ENCODE results near the gene STAU1. TPM values are rescaled to one million over a fixed set of nuclear protein-coding genes. Genes with fewer than 3 reads are reported as not detected.
A peak's percentile ranks its signal among the peaks of the same experiment; 100 is the strongest.

STAU1 gene
- total RNA-seq, 2 donors from 2014 or later: 73.2 to 94.7 TPM

DNA sequence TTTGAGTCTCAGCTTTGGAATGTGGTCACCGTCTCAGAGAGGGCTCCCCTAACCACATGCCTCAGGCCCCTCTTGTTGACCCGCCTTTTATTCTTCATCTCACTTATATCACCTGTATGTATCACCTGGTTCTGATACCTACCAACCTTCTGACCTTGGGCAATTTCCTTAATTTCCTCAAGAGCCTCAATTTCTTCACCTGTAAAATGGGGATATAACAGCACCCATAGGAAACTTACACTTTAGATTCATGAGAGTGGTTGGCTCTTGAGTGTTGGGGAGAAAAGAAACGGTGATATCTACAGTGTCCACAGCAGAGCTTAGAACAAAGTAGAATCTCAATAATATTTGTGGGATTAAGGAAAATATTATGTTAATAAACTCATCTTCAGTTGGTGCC, 27.1 kb upstream of the STAU1 start:
- H3K9me3 ChIP-seq: no peaks in the 10 kb centered on the region
- peaks cover 3% of the 10 kb centered on the region for H3K4me1 ChIP-seq (replicated peaks)
- TF ChIP-seq, protein P1, sequence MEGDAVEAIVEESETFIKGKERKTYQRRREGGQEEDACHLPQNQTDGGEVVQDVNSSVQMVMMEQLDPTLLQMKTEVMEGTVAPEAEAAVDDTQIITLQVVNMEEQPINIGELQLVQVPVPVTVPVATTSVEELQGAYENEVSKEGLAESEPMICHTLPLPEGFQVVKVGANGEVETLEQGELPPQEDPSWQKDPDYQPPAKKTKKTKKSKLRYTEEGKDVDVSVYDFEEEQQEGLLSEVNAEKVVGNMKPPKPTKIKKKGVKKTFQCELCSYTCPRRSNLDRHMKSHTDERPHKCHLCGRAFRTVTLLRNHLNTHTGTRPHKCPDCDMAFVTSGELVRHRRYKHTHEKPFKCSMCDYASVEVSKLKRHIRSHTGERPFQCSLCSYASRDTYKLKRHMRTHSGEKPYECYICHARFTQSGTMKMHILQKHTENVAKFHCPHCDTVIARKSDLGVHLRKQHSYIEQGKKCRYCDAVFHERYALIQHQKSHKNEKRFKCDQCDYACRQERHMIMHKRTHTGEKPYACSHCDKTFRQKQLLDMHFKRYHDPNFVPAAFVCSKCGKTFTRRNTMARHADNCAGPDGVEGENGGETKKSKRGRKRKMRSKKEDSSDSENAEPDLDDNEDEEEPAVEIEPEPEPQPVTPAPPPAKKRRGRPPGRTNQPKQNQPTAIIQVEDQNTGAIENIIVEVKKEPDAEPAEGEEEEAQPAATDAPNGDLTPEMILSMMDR (IDR thresholded peaks at IDR 0.05): no peak
- no peak for TF ChIP-seq POLR2AphosphoS5 (IDR thresholded peaks at IDR 0.05)
- DNase-seq (ENCODE audit: low spot score): no peak
- WGBS: 87% methylated on average over 3 of the region's 3 CpGs
- no peak overlapping the region for H3K4me3 ChIP-seq
- no peaks in the 10 kb centered on the region for H3K36me3 ChIP-seq
- H3K27me3 ChIP-seq (replicated peaks; ENCODE audit: insufficient read depth): no peaks in the 10 kb centered on the region
- intact Hi-C loops (cut with DNase I): no loop called here
- H3K27ac ChIP-seq: no peak overlapping the region

DNA sequence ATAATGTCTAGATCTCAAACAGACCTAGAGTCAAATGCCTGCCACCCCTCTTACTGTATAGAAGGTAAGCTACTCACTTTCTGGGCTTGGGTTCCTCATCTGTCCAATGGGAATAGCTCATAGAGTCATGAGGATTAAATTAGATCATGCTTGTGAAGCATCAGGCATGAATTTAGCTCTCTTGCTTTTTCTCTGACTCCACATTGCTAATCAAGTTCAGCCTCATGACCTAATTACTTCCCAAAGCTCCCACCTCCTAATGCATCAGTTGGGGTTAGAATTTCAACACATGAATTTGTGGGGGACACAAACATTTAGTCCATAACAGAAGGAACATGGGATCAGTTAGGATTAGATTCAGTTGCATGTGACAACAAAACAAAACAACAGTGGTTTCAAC, 26.4 kb upstream of the STAU1 start:
- H3K9me3 ChIP-seq: no peaks in the 10 kb centered on the region
- H3K27me3 ChIP-seq (replicated peaks; ENCODE audit: insufficient read depth): no peaks in the 10 kb centered on the region
- H3K4me3 ChIP-seq: no peak overlapping the region
- peaks cover 3% of the 10 kb centered on the region for H3K4me1 ChIP-seq (replicated peaks)
- H3K27ac ChIP-seq: no peak overlapping the region
- TF ChIP-seq POLR2AphosphoS5 (IDR thresholded peaks at IDR 0.05) (no peak), POLR2A (IDR thresholded peaks at IDR 0.05) (no peak)
- TF ChIP-seq, protein P1 (IDR thresholded peaks at IDR 0.05): no peak
- intact Hi-C loops (cut with DNase I): no loop called here
- DNase-seq (ENCODE audit: low spot score): no peak
- no peaks in the 10 kb centered on the region for H3K36me3 ChIP-seq

DNA sequence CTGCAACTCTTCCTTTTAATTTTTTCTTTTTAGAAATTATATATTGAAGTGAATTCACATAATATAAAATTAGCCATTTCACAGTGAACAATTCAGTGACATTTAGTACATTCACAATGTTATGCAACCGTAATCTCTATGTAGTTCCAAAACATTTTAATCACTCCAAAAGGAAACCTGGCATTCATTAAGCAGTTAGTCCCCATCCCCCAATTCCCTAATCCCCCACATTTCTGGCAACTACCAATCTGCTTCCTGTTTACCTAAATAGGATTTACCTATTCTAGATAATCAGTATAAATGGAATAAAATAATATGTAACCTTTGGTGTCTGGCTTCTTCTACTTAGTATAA, 22.6 kb upstream of the STAU1 start:
- 64% methylated on average over 1 of the region's 1 CpG for WGBS
- Histone ChIP-seq H3K27ac (peak overlapping the region in 1 of 2 donors; percentile 12), H3K4me1 (replicated peaks) (no peaks in the 10 kb centered on the region), H3K27me3 (replicated peaks; ENCODE audit: insufficient read depth) (no peaks in the 10 kb centered on the region), H3K4me3 (no peak overlapping the region), H3K36me3 (no peaks in the 10 kb centered on the region), H3K9me3 (no peaks in the 10 kb centered on the region)
- TF ChIP-seq POLR2A (IDR thresholded peaks at IDR 0.05): no peak
- TF ChIP-seq, protein P1 (IDR thresholded peaks at IDR 0.05): no peak
- no peak for TF ChIP-seq POLR2AphosphoS5 (IDR thresholded peaks at IDR 0.05)
- no peak for DNase-seq (ENCODE audit: low spot score)
- intact Hi-C loops (cut with DNase I): no loop called here

DNA sequence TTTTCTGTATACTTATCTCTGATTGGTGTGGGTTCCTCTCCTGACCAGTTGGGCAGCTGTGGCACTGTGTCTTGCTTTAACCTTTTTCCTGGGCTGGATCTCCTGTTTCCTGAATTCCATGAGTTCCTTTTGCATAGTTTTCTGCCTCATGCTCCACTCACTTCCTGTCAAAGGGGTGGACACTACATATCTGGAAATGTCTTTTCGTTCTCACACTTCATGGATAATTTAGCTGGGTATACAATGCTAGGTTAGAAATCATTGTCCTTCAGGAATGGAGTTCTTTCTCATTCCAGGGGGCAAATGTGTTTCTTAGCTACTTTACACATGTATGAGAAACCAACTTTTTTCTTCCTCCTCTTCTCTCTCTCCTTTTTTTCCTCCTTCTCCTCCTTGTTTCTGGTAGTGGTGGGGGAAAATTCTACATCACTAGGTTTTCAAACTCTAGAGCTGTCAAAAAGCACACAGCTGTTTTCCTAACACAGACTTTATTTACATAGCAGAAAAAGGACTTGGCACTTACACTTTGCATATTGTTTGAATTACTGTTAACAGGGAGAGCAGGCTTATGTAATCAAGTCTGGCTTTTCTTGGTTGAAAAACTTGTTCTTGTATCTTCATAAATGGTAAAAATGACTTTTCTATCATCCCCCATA, 22.1 kb upstream of the STAU1 start:
- Histone ChIP-seq H3K4me3 (no peak overlapping the region), H3K36me3 (no peaks in the 10 kb centered on the region), H3K27ac (no peak overlapping the region), H3K27me3 (replicated peaks; ENCODE audit: insufficient read depth) (no peaks in the 10 kb centered on the region), H3K4me1 (replicated peaks) (no peaks in the 10 kb centered on the region), H3K9me3 (no peaks in the 10 kb centered on the region)
- WGBS: 75% methylated on average over 1 of the region's 1 CpG
- intact Hi-C loops (cut with DNase I): no loop called here
- TF ChIP-seq, protein P1 (IDR thresholded peaks at IDR 0.05): no peak
- TF ChIP-seq POLR2A (IDR thresholded peaks at IDR 0.05) (no peak), POLR2AphosphoS5 (IDR thresholded peaks at IDR 0.05) (peak; percentile 62)
- no peak for DNase-seq (ENCODE audit: low spot score)

DNA sequence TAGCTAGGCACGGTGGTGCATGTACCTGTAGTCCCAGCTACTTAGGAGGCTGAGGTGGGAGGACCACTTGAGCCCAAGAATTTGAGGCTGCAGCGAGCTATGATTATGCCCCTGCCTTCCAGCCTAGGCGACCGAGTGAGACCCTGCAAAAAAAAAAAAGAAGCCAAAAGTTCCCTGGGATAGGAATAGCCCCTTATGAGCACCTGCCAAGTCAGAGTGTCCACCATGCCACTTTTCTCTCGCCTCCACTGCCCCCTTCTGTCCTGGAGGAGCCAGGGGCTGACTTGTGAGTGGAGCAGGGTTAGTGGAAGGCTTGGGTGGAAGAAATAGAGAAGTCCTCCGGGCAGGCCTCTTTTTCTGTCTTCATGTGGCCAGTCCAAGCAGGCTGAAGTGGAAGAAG, 18.9 kb upstream of the STAU1 start:
- no peak for DNase-seq (ENCODE audit: low spot score)
- H3K27ac ChIP-seq: no peak overlapping the region
- H3K4me3 ChIP-seq: no peak overlapping the region

More for the DNA sequence above, 18.9 kb upstream of the STAU1 start:
- no peaks in the 10 kb centered on the region for H3K36me3 ChIP-seq
- H3K9me3 ChIP-seq: no peaks in the 10 kb centered on the region
- H3K4me1 ChIP-seq (replicated peaks): no peaks in the 10 kb centered on the region
- intact Hi-C loops (cut with DNase I): no loop called here
- TF ChIP-seq, protein P1 (IDR thresholded peaks at IDR 0.05): no peak
- TF ChIP-seq POLR2A (IDR thresholded peaks at IDR 0.05) (no peak), POLR2AphosphoS5 (IDR thresholded peaks at IDR 0.05) (no peak)
- H3K27me3 ChIP-seq (replicated peaks; ENCODE audit: insufficient read depth): no peaks in the 10 kb centered on the region
- 93% methylated on average over 6 of the region's 6 CpGs for WGBS

Data from prostate gland (tissue), 2 donors.